ENCODE results near the gene SDC3.

DNA sequence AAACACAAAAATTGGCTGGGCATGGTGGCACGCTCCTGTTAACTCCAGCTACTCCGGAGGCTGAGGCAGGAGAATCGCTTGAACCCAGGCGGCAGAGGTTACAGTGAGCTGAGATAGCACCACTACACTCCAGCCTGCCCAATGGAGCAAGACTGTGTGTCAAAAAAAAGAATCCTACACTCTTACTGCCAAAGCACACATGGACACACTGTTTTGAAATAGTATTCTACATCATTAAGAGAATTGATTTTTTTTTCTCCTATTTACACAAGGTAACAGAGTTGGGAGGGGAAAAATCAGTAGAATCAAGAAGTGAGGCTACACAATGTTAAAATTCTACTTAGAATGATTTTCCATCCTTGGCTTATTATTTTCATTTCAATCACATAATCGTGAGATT, 42.1 kb upstream of the SDC3 start:
- TF ChIP-seq, protein P1, sequence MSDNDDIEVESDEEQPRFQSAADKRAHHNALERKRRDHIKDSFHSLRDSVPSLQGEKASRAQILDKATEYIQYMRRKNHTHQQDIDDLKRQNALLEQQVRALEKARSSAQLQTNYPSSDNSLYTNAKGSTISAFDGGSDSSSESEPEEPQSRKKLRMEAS (IDR thresholded peaks at IDR 0.05) = no peak
- TF ChIP-seq EGR1 (IDR thresholded peaks at IDR 0.05) = no peak
- TF ChIP-seq, protein P2, sequence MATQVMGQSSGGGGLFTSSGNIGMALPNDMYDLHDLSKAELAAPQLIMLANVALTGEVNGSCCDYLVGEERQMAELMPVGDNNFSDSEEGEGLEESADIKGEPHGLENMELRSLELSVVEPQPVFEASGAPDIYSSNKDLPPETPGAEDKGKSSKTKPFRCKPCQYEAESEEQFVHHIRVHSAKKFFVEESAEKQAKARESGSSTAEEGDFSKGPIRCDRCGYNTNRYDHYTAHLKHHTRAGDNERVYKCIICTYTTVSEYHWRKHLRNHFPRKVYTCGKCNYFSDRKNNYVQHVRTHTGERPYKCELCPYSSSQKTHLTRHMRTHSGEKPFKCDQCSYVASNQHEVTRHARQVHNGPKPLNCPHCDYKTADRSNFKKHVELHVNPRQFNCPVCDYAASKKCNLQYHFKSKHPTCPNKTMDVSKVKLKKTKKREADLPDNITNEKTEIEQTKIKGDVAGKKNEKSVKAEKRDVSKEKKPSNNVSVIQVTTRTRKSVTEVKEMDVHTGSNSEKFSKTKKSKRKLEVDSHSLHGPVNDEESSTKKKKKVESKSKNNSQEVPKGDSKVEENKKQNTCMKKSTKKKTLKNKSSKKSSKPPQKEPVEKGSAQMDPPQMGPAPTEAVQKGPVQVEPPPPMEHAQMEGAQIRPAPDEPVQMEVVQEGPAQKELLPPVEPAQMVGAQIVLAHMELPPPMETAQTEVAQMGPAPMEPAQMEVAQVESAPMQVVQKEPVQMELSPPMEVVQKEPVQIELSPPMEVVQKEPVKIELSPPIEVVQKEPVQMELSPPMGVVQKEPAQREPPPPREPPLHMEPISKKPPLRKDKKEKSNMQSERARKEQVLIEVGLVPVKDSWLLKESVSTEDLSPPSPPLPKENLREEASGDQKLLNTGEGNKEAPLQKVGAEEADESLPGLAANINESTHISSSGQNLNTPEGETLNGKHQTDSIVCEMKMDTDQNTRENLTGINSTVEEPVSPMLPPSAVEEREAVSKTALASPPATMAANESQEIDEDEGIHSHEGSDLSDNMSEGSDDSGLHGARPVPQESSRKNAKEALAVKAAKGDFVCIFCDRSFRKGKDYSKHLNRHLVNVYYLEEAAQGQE (IDR thresholded peaks at IDR 0.05; ENCODE audit: low read depth) = no peak

Measured in Ishikawa (cell line).